IPS DF 6.9 (cell line): ENCODE data around the gene CLEC2D.
"Not testable (repeated sequence)": the region's sequence is repeated elsewhere in the genome, so short reads cannot be mapped to it uniquely, and the experiment has no call there.

Experiments
- DNase-seq: peaks from one replicate; pipeline ENCODE4 v3.0.0-alpha.2; 2013; ENCODE audit warnings: low read depth, low spot score
- H3K27ac ChIP-seq: one replicate; pipeline ENCODE4 v1.5.1; 2013; ENCODE audit warnings: low read length, control low read depth
- H3K27me3 ChIP-seq: 2 replicates; pipeline ENCODE4 v1.6.1; 2013; ENCODE audit warnings: mild to moderate bottlenecking, low read length; ENCODE audit not compliant: control insufficient read depth, insufficient read depth
- H3K36me3 ChIP-seq: 2 replicates; pipeline ENCODE4 v1.6.1; 2013; ENCODE audit warnings: low read length; ENCODE audit not compliant: control insufficient read depth, insufficient read depth
- H3K4me1 ChIP-seq: 2 replicates; pipeline ENCODE4 v1.6.1; 2013; ENCODE audit warnings: low read length; ENCODE audit not compliant: control insufficient read depth, insufficient read depth
- H3K4me3 ChIP-seq: 2 replicates; pipeline ENCODE4 v1.5.1; 2013; ENCODE audit warnings: mild to moderate bottlenecking, low read length
- H3K9me3 ChIP-seq: 2 replicates; pipeline ENCODE4 v1.6.1; 2013; ENCODE audit warnings: low read length, inconsistent platforms; ENCODE audit not compliant: control insufficient read depth, insufficient read depth
- WGBS: extraction: QIAGEN DNeasy Blood & Tissue Kit; methylation state at CpG from one replicate; pipeline ENCODE4 v1.1.7; 2013; ENCODE audit warnings: mixed read lengths, missing lambda C conversion rate; ENCODE audit not compliant: insufficient read length, insufficient coverage; 5-methylcytosine and 5-hydroxymethylcytosine counted together

CLEC2D gene

GRCh38 chr12:9711664-9712063 is 42.2 kb downstream of the CLEC2D start:
- Histone ChIP-seq H3K4me1 (no peaks in the 10 kb centered on the region), H3K27ac (no peak overlapping the region), H3K4me3 (no peak overlapping the region), H3K9me3 (no peaks in the 10 kb centered on the region), H3K36me3 (no peaks in the 10 kb centered on the region), H3K27me3 (no peaks in the 10 kb centered on the region)
- DNase-seq: no peak
- WGBS: 100% methylated on average over 1 of the region's 1 CpG

DNA sequence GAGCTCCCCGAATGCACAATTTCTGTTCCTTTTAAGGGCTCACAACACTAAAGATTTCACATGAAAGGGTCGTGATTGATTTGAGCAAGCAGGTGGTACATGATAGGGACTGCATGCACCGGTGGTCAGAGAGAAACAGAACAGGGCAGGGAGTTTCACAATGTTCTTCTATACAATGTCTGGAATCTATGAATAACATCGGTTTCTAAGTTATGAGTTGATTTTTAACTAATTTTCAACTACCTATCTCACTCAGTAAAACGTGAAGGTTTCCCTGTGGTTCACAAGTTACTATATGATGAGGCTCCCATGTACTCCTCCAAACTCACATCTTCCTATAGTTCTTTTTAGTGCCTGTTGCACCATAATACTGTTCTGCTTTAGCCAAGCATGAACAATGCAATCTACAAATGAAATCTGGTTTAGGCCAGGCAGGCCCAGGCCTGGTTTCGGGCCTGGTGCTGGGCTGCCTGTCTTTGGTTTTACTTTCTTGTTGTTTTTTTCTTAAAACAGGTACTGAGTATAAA is 43.6 kb downstream of the CLEC2D start:
- not testable (repeated sequence) for H3K36me3 ChIP-seq, H3K27ac ChIP-seq, DNase-seq, H3K4me3 ChIP-seq, H3K4me1 ChIP-seq, H3K9me3 ChIP-seq, H3K27me3 ChIP-seq
- WGBS: no CpG with 5 or more reads among the region's 6 CpGs

GRCh38 chr12:9717070-9717925 is 47.8 kb downstream of the CLEC2D start:
- H3K4me1 ChIP-seq: no peaks in the 10 kb centered on the region
- H3K36me3 ChIP-seq: no peaks in the 10 kb centered on the region
- DNase-seq: no peak
- no CpG with 5 or more reads among the region's 15 CpGs for WGBS
- no peaks in the 10 kb centered on the region for H3K9me3 ChIP-seq
- H3K27ac ChIP-seq: no peak overlapping the region
- H3K4me3 ChIP-seq: no peak overlapping the region
- no peaks in the 10 kb centered on the region for H3K27me3 ChIP-seq

GRCh38 chr12:9718968-9719367 is 49.5 kb downstream of the CLEC2D start:
- no peak for DNase-seq
- Histone ChIP-seq H3K36me3 (no peaks in the 10 kb centered on the region), H3K9me3 (no peaks in the 10 kb centered on the region), H3K27ac (no peak overlapping the region), H3K4me3 (no peak overlapping the region), H3K27me3 (no peaks in the 10 kb centered on the region), H3K4me1 (no peaks in the 10 kb centered on the region)
- no CpG with 5 or more reads among the region's 7 CpGs for WGBS

DNA sequence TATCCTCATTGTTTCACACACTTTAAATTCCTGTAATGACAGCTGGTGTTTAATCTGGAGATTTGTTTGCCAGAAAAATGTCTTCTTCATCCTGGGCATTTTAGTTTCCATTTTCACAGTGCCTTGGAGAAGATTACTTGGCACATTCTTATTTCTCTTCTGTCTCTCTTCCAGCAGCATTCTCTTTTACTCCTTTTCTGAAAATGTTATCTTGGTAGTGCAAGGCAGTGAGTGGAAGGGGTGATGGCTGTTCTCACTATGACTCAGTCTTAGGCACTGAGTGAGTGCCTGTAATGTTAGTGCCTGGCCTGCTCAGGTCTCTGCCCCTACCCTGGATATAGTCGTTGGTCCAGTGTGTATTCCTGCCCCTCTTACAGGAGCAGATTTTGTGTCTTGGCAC is 50.3 kb downstream of the CLEC2D start:
- Histone ChIP-seq H3K4me1 (no peaks in the 10 kb centered on the region), H3K36me3 (no peaks in the 10 kb centered on the region), H3K27ac (no peak overlapping the region), H3K9me3 (no peaks in the 10 kb centered on the region), H3K4me3 (no peak overlapping the region), H3K27me3 (no peaks in the 10 kb centered on the region)
- no peak for DNase-seq
- WGBS: no CpG with 5 or more reads among the region's 1 CpG

- Histone ChIP-seq H3K27ac (no peak overlapping the region), H3K36me3 (no peaks in the 10 kb centered on the region), H3K4me1 (no peaks in the 10 kb centered on the region), H3K4me3 (no peak overlapping the region), H3K9me3 (no peaks in the 10 kb centered on the region), H3K27me3 (no peaks in the 10 kb centered on the region)
- no CpG with 5 or more reads among the region's 5 CpGs for WGBS
- DNase-seq: no peak
Observed at GRCh38 chr12:9721394-9722092, 52.0 kb downstream of the CLEC2D start.

- Histone ChIP-seq H3K9me3 (no peaks in the 10 kb centered on the region), H3K27ac (no peak overlapping the region), H3K36me3 (no peaks in the 10 kb centered on the region), H3K27me3 (no peaks in the 10 kb centered on the region), H3K4me1 (no peaks in the 10 kb centered on the region), H3K4me3 (no peak overlapping the region)
- WGBS: no CpG with 5 or more reads among the region's 1 CpG
- DNase-seq: no peak
Observed at GRCh38 chr12:9724023-9724422, 54.5 kb downstream of the CLEC2D start.

DNA sequence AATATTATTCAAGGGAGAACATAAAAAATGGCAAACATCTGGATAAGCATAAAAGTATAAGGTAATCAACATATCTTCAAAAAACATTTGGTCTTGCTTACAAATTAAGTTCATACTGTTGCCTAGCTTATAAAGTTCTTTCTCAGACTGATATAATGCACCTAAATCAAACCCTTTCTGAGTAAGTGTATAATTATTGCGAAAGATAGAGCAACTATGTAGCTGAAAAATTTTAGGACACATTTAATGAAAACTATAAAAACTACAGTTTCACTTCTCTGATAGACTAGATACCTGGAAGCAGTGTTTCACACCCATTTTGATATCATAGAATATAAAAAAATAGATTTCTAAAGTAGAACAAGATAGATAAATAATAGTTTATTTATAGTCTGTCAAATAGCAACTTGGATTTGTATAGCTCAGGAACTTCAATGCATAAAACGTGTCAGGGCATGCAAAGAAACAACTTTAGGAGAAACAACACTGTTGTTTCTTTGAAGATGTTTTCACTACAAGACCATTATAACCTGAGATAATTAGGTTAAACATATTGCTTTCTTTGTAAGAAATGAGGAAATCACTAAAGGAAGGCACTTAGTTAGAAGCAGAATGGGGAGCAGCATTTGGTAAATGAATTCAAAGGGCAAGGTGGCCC is 55.8 kb downstream of the CLEC2D start:
- no peak overlapping the region for H3K4me3 ChIP-seq
- WGBS: no CpG with 5 or more reads among the region's 2 CpGs
- no peak for DNase-seq
- H3K9me3 ChIP-seq: no peaks in the 10 kb centered on the region
- no peaks in the 10 kb centered on the region for H3K4me1 ChIP-seq
- no peak overlapping the region for H3K27ac ChIP-seq
- H3K27me3 ChIP-seq: no peaks in the 10 kb centered on the region
- no peaks in the 10 kb centered on the region for H3K36me3 ChIP-seq

DNA sequence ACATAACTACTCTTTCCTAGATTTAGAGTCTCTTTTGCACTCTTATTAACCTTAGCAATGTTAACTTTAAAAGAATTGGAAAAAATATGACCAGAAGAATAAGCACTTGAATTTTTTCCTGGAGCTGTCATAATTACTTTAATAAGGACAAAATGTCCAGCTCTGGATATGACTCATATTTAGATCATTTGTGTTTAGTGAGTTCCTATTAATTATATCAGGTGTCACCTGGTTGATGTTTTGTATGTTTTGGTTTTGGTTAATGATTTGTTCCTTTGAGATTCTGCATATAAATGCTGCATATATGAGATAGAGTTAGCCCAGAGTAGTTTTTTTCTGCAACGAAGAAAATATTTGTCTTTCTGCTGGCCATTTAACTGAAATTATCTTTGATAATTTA is 58.3 kb downstream of the CLEC2D start:
- WGBS: no CpG with 5 or more reads among the region's 1 CpG
- H3K27ac ChIP-seq: no peak overlapping the region

GRCh38 chr12:9729082-9729481 is 59.6 kb downstream of the CLEC2D start:
- Histone ChIP-seq H3K27ac (no peak overlapping the region), H3K9me3 (no peaks in the 10 kb centered on the region), H3K27me3 (no peaks in the 10 kb centered on the region), H3K36me3 (no peaks in the 10 kb centered on the region), H3K4me1 (no peaks in the 10 kb centered on the region), H3K4me3 (no peak overlapping the region)
- DNase-seq: no peak

More for the DNA sequence above, 58.3 kb downstream of the CLEC2D start:
- H3K27me3 ChIP-seq: no peaks in the 10 kb centered on the region
- no peaks in the 10 kb centered on the region for H3K4me1 ChIP-seq
- no peaks in the 10 kb centered on the region for H3K9me3 ChIP-seq
- H3K4me3 ChIP-seq: no peak overlapping the region
- no peaks in the 10 kb centered on the region for H3K36me3 ChIP-seq
- no peak for DNase-seq
